Left lobe of liver (tissue), 2 donors: ENCODE results near the gene RUNX1. TPM values are rescaled to one million over a fixed set of nuclear protein-coding genes. Genes with fewer than 3 reads are reported as not detected.

ENCODE experiments used
- ATAC-seq: fragments of 200-7000 bp; cut with Tn5 transposase; one replicate; pipeline ENCODE4 v1.9.1; 2020; ENCODE audit warnings: mild to moderate bottlenecking, moderate library complexity
- DNase-seq: peaks from one replicate; pipeline ENCODE4 v3.0.0-alpha.2; 2020; ENCODE audit warnings: low spot score
- total RNA-seq: library from RNA; stranded (reverse); gene quantifications from one replicate; pipeline ENCODE4 v1.2.1, GENCODE V29; 2021
- donor health status: DM: no; HTN: no; CAD: no; lungs with moderate emphysema.
- donor health status: DM: no; HTN: yes; CAD: no.

The RUNX1 gene
- total RNA-seq, 1 donor from 2014 or later, result 4.3 TPM

GRCh38 chr21:34771512-34772028 lies 277.5 kb downstream of the RUNX1 start:
- DNase-seq, result no peak
- no peak for ATAC-seq

GRCh38 chr21:34770576-34770975 lies 278.5 kb downstream of the RUNX1 start:
- no peak for DNase-seq
- no peak for ATAC-seq

GRCh38 chr21:34768326-34768725 lies 280.8 kb downstream of the RUNX1 start:
- DNase-seq (no peak), ATAC-seq (no peak)

- no peak for ATAC-seq
- no peak for DNase-seq
These were observed 282.2 kb downstream of the RUNX1 start for GRCh38 chr21:34766862-34767261.

- ATAC-seq (no peak), DNase-seq (no peak)
These were observed 283.5 kb downstream of the RUNX1 start for GRCh38 chr21:34765619-34766018.

- DNase-seq (no peak), ATAC-seq (no peak)
These were observed 284.3 kb downstream of the RUNX1 start for GRCh38 chr21:34764715-34765284.

- DNase-seq (no peak), ATAC-seq (no peak)
These were observed 286.3 kb downstream of the RUNX1 start for GRCh38 chr21:34762786-34763185.

- no peak for DNase-seq
- no peak for ATAC-seq
These were observed 287.3 kb downstream of the RUNX1 start for GRCh38 chr21:34761758-34762330.

- no peak for DNase-seq
- ATAC-seq, result no peak
These were observed 294.1 kb downstream of the RUNX1 start for GRCh38 chr21:34754690-34755647.

- DNase-seq (no peak), ATAC-seq (no peak)
These were observed 300.2 kb downstream of the RUNX1 start for GRCh38 chr21:34748862-34749261.

- ATAC-seq, result peak; percentile 97
- DNase-seq, result peak; percentile 70
These were observed 303.4 kb downstream of the RUNX1 start for GRCh38 chr21:34745557-34746255.

GRCh38 chr21:34744801-34745200 lies 304.3 kb downstream of the RUNX1 start:
- DNase-seq, result no peak
- no peak for ATAC-seq

- DNase-seq (no peak), ATAC-seq (no peak)
These were observed 305.3 kb downstream of the RUNX1 start for GRCh38 chr21:34743831-34744230.

- ATAC-seq (no peak), DNase-seq (no peak)
These were observed 305.8 kb downstream of the RUNX1 start for GRCh38 chr21:34743285-34743684.

GRCh38 chr21:34740198-34740597 lies 308.9 kb downstream of the RUNX1 start:
- DNase-seq, result no peak
- ATAC-seq, result no peak
